ENCODE measurements around the gene ANG. TPM values are rescaled to one million over a fixed set of nuclear protein-coding genes. Genes with fewer than 3 reads are reported as not detected.
"Not testable (repeated sequence)": the region's sequence is repeated elsewhere in the genome, so short reads cannot be mapped to it uniquely, and the experiment has no call there.

The ANG gene
- total RNA-seq, 1 experiment from 2014 or later = 4.4 TPM

DNA sequence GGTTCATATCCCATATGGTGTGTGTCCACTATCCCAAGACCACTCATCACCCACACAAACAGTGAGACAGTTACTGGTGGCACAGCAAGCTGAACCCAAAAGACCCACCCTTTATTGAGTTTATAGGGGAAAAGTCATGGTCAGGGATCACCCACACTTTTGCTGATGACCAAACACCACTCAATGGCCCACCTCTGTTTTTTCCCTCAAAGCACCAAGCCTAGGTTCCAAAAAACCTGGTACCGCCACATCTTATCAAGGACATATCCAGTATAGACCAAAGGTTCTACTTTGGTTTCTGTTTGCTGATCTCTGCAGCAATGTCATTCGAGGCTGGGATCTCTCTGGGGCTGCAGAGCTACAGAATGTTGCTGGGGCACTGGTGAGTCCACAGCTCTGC, 27.4 kb upstream of the ANG start:
- H3K36me3 ChIP-seq (ENCODE audit: low read depth) = no peaks in the 10 kb centered on the region
- intact Hi-C loops (cut with micrococcal nuclease; ENCODE audit: unreplicated experiment) = no loop called here
- no peaks in the 10 kb centered on the region for H3F3A ChIP-seq (ENCODE audit: insufficient read depth, low read depth)
- no peaks in the 10 kb centered on the region for H4K20me1 ChIP-seq (ENCODE audit: insufficient read depth)
- H3K9me2 ChIP-seq (ENCODE audit: insufficient read depth) = no peaks in the 10 kb centered on the region
- no peaks in the 10 kb centered on the region for H3K27me3 ChIP-seq (ENCODE audit: insufficient read depth, low read depth)
- no TSS peak for BruUV-seq (replicated peaks)
- no peaks in the 10 kb centered on the region for H3K79me2 ChIP-seq (ENCODE audit: low read depth)
- H3K4me3 ChIP-seq = no peak overlapping the region
- H3K27ac ChIP-seq = no peak overlapping the region
- TF ChIP-seq, protein P1, sequence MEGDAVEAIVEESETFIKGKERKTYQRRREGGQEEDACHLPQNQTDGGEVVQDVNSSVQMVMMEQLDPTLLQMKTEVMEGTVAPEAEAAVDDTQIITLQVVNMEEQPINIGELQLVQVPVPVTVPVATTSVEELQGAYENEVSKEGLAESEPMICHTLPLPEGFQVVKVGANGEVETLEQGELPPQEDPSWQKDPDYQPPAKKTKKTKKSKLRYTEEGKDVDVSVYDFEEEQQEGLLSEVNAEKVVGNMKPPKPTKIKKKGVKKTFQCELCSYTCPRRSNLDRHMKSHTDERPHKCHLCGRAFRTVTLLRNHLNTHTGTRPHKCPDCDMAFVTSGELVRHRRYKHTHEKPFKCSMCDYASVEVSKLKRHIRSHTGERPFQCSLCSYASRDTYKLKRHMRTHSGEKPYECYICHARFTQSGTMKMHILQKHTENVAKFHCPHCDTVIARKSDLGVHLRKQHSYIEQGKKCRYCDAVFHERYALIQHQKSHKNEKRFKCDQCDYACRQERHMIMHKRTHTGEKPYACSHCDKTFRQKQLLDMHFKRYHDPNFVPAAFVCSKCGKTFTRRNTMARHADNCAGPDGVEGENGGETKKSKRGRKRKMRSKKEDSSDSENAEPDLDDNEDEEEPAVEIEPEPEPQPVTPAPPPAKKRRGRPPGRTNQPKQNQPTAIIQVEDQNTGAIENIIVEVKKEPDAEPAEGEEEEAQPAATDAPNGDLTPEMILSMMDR (conservative IDR thresholded peaks at IDR 0.05) = no peak
- no peak for TF ChIP-seq EZH2 (IDR thresholded peaks at IDR 0.05; ENCODE audit: low read depth)
- H3K4me2 ChIP-seq = no peak overlapping the region
- CTCF ChIA-PET = no interaction called here
- H2AFZ ChIP-seq = no peak overlapping the region
- no peaks in the 10 kb centered on the region for H3K9me3 ChIP-seq (ENCODE audit: insufficient read depth, low read depth)
- H3K4me1 ChIP-seq (replicated peaks; ENCODE audit: insufficient read depth) = no peaks in the 10 kb centered on the region; the same call in 1 of the 2 replicates
- POLR2A ChIA-PET (ENCODE audit: unreplicated experiment) = no interaction called here
- no peak for DNase-seq

DNA sequence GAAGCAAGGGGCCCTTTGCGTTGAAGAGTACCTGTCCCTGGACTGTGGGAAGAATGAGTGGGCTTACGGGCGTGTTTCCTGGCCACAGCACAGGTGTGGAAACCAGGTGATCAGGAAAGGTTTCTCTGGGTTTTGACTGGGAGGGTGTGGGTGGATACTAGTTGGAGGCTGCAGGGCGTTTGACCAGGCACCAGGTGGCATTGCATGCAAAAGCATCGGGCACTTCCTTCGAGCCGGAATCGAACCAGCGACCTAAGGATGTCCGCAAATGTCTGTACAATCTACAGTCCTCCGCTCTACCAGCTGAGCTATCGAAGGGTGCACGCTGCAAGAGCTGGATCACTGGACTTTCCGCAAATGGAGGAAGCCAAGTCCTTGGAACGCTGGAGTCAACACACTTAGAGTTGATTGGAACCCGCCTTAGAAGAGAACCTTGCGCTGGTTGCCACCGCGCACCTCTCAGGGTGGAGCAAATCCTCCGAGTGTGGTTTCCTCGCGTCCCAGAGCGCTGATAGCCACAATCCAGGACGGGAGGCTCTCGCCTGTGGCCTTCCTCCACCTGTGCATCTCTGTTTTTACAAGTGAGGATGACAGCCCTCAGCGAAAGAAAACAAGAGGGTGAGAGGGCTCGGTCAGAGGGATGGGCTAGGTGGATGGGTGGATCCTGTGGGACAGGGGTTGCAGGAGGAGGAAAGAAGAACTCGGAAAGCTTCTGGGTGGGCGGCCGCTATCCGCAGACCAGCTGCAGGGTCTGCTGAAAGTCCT, 25.4 kb upstream of the ANG start:
- BruUV-seq (replicated peaks) = no TSS peak
- Histone ChIP-seq H4K20me1 (ENCODE audit: insufficient read depth) (no peaks in the 10 kb centered on the region), H3F3A (ENCODE audit: insufficient read depth, low read depth) (no peaks in the 10 kb centered on the region), H3K9me3 (ENCODE audit: insufficient read depth, low read depth) (no peaks in the 10 kb centered on the region), H3K79me2 (ENCODE audit: low read depth) (no peaks in the 10 kb centered on the region), H3K36me3 (ENCODE audit: low read depth) (no peaks in the 10 kb centered on the region), H3K27me3 (ENCODE audit: insufficient read depth, low read depth) (no peaks in the 10 kb centered on the region), H3K4me3 (peak overlapping the region; percentile 54; the same call in 1 of the 2 replicates), H2AFZ (0 out of 2 replicates have a peak overlapping the region, but pooled peaks have one; percentile 64), H3K27ac (no peak overlapping the region), H3K4me2 (peak overlapping the region; percentile 73), H3K4me1 (replicated peaks; ENCODE audit: insufficient read depth) (no peaks in the 10 kb centered on the region; the same call in 1 of the 2 replicates), H3K9me2 (ENCODE audit: insufficient read depth) (no peaks in the 10 kb centered on the region)
- CTCF ChIA-PET = interaction anchor here (0.6 to 1.4 kb wide), 4 partner anchors 22 to 320 kb away, joined by 4 to 9 read pairs (median 6); partner anchors contain the start of gene PARP2
- peak; percentile 53 to 55 for DNase-seq
- intact Hi-C loops (cut with micrococcal nuclease; ENCODE audit: unreplicated experiment) = loop anchor here (1.0 to 2.0 kb wide), 3 partner anchors 19 to 30 kb away; no protein-coding TSS in a partner anchor
- TF ChIP-seq EZH2 (IDR thresholded peaks at IDR 0.05; ENCODE audit: low read depth) = no peak
- TF ChIP-seq, protein P1 (conservative IDR thresholded peaks at IDR 0.05) = peak; percentile 60
- POLR2A ChIA-PET (ENCODE audit: unreplicated experiment) = no interaction called here

DNA sequence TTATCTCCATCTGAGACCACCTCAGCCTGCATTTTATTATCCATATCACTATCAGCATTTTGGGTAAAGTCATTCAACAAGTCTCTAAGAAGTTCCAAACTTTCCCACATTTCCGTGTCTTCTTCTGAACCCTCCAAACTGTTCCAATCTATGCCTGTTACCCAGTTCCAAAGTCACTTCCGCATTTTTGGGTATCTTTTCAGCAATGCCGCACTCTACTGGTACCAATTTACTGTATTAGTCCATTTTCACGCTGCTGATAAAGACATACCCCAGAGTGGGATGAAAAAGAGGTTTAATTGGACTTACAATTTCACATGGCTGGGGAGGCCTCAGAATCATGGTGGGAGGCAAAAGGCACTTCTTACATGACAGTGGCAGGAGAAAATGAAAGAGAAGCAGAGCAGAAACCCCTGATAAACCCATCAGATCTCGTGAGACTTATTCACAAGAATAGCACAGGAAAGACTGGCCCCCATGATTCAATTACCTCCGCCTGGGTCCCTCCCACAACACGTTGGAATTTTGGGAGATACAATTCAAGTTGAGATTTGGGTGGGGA, 22.1 kb upstream of the ANG start:
- H3K4me3 ChIP-seq; H3K36me3 ChIP-seq (ENCODE audit: low read depth); intact Hi-C loops (cut with micrococcal nuclease; ENCODE audit: unreplicated experiment); BruUV-seq (replicated peaks); H3K79me2 ChIP-seq (ENCODE audit: low read depth); H3F3A ChIP-seq (ENCODE audit: insufficient read depth, low read depth); H2AFZ ChIP-seq; H3K4me1 ChIP-seq (replicated peaks; ENCODE audit: insufficient read depth); H3K27me3 ChIP-seq (ENCODE audit: insufficient read depth, low read depth); CTCF ChIA-PET; H3K9me2 ChIP-seq (ENCODE audit: insufficient read depth); POLR2A ChIA-PET (ENCODE audit: unreplicated experiment); H3K27ac ChIP-seq; DNase-seq; H3K9me3 ChIP-seq (ENCODE audit: insufficient read depth, low read depth); H3K4me2 ChIP-seq; H4K20me1 ChIP-seq (ENCODE audit: insufficient read depth): not testable (repeated sequence)

Data from PC-9 (cell line).